Upper lobe of right lung (tissue), 1 donor: ENCODE data around the gene PACS1. TPM values are rescaled to one million over a fixed set of nuclear protein-coding genes. Genes with fewer than 3 reads are reported as not detected.
"Not testable (repeated sequence)": the region's sequence is repeated elsewhere in the genome, so short reads cannot be mapped to it uniquely, and the experiment has no call there.

Experiments used
- ATAC-seq: fragments of 200-7000 bp; cut with Tn5 transposase; one replicate; pipeline ENCODE4 v1.9.1; 2020; ENCODE audit warnings: mild to moderate bottlenecking, moderate library complexity
- DNase-seq: peaks from one replicate; pipeline ENCODE4 v3.0.0-alpha.2; 2020
- H3K27ac ChIP-seq: fragments of 200-600 bp; one replicate; pipeline ENCODE4 v1.8.0; 2022
- H3K27me3 ChIP-seq: fragments of 200-600 bp; one replicate; pipeline ENCODE4 v1.8.0; 2022; ENCODE audit warnings: mild to moderate bottlenecking
- H3K36me3 ChIP-seq: fragments of 200-600 bp; one replicate; pipeline ENCODE4 v1.8.0; 2022
- H3K4me1 ChIP-seq: fragments of 200-600 bp; one replicate; pipeline ENCODE4 v1.8.0; 2022
- H3K4me3 ChIP-seq: fragments of 200-600 bp; one replicate; pipeline ENCODE4 v1.8.0; 2022; ENCODE audit warnings: mild to moderate bottlenecking
- H3K9me3 ChIP-seq: fragments of 200-600 bp; one replicate; pipeline ENCODE4 v1.8.0; 2022
- CTCF ChIP-seq: fragments of 200-600 bp; IDR thresholded peaks from one replicate; pipeline ENCODE4 v1.8.0; 2022; ENCODE audit warnings: antibody characterized with exemption
- intact Hi-C: fragments of 100-400 bp; cut with DNase I; formaldehyde crosslinking; loops from one replicate; pipeline ENCODE4 v1.11.0; 2022
- total RNA-seq: library from RNA; stranded (reverse); fragmentation: NEBNext Ultra II Directional; extraction: Animal tissue kit (Norgen Biotek cat#: 25700); gene quantifications from one replicate; pipeline ENCODE4 v1.2.1, GENCODE V29; 2021
- donor health status: DM: no; HTN: yes; CAD: no; lungs with severe emphysema.

PACS1 gene
- total RNA-seq, 1 donor from 2014 or later: 55.9 TPM

- DNase-seq (no peak), ATAC-seq (peak; percentile 47)
- TF ChIP-seq CTCF: no peak
- Histone ChIP-seq H3K9me3 (no peaks in the 10 kb centered on the region), H3K27me3 (no peaks in the 10 kb centered on the region), H3K4me1 (peaks cover 48% of the 10 kb centered on the region), H3K36me3 (no peaks in the 10 kb centered on the region), H3K27ac (no peak overlapping the region), H3K4me3 (no peak overlapping the region)
- intact Hi-C loops: no loop called here
These were observed 42.0 kb downstream of the PACS1 start for GRCh38 chr11:66112041-66112491.

GRCh38 chr11:66112601-66113499 is 42.8 kb downstream of the PACS1 start:
- peak; percentile 67 for ATAC-seq
- DNase-seq: no peak
- Histone ChIP-seq H3K36me3 (no peaks in the 10 kb centered on the region), H3K27me3 (no peaks in the 10 kb centered on the region), H3K9me3 (no peaks in the 10 kb centered on the region), H3K4me1 (peaks cover 48% of the 10 kb centered on the region), H3K27ac (no peak overlapping the region), H3K4me3 (no peak overlapping the region)
- intact Hi-C loops: no loop called here
- no peak for TF ChIP-seq CTCF

- DNase-seq, ATAC-seq, H3K9me3 ChIP-seq, H3K36me3 ChIP-seq, H3K27me3 ChIP-seq, intact Hi-C loops, H3K4me3 ChIP-seq: not testable (repeated sequence)
- Histone ChIP-seq H3K4me1 (peaks cover 61% of the 10 kb centered on the region), H3K27ac (peak overlapping the region; percentile 45)
These were observed 44.9 kb downstream of the PACS1 start for GRCh38 chr11:66114957-66115356.

GRCh38 chr11:66115638-66116301 is 45.7 kb downstream of the PACS1 start:
- DNase-seq (no peak), ATAC-seq (no peak)
- intact Hi-C loops: no loop called here
- Histone ChIP-seq H3K4me3 (no peak overlapping the region), H3K27ac (peak overlapping the region; percentile 45), H3K4me1 (peaks cover 62% of the 10 kb centered on the region), H3K9me3 (no peaks in the 10 kb centered on the region), H3K36me3 (no peaks in the 10 kb centered on the region), H3K27me3 (no peaks in the 10 kb centered on the region)
- TF ChIP-seq CTCF: no peak

GRCh38 chr11:66116576-66117361 is 46.7 kb downstream of the PACS1 start:
- DNase-seq (no peak), ATAC-seq (no peak)
- peaks cover 58% of the 10 kb centered on the region for H3K4me1 ChIP-seq
- no peaks in the 10 kb centered on the region for H3K9me3 ChIP-seq
- no peaks in the 10 kb centered on the region for H3K27me3 ChIP-seq
- no peak overlapping the region for H3K4me3 ChIP-seq
- intact Hi-C loops: no loop called here
- no peak for TF ChIP-seq CTCF
- H3K27ac ChIP-seq: no peak overlapping the region
- no peaks in the 10 kb centered on the region for H3K36me3 ChIP-seq
